GM12878 (cell line): Measurements from ENCODE around the gene SERPINB8. TPM values are rescaled to one million over a fixed set of nuclear protein-coding genes. Genes with fewer than 3 reads are reported as not detected.
A peak's percentile ranks its signal among the peaks of the same experiment; 100 is the strongest.

Experiments used
- E2F4 ChIP-seq: IDR thresholded peaks from 2 replicates; pipeline ENCODE4 v1.6.1; 2012; ENCODE audit warnings: low read depth, low read length, improper control_type of control experiment
- EP300 ChIP-seq, 2 experiments: fragments of 150-350 bp in 1 of 2; IDR thresholded peaks; 2 replicates each; pipeline ENCODE4 v1.6.1; 2011 to 2012; ENCODE audit warnings: low read depth in 2 of 2, low read length in 2 of 2, borderline replicate concordance in 1 of 2, improper control_type of control experiment in 1 of 2, inconsistent platforms in 1 of 2; ENCODE audit not compliant: control insufficient read depth in 1 of 2
- ETV6 ChIP-seq, 2 experiments: fragments of 450-650 bp in 1 of 2; IDR thresholded peaks in 1 of 2; conservative IDR thresholded peaks in 1 of 2; 2 replicates each; pipeline ENCODE4 v1.6.1; 2014; ENCODE audit warnings: antibody characterized with exemption in 1 of 2, borderline replicate concordance in 1 of 2, low read depth in 1 of 2, mild to moderate bottlenecking in 1 of 2, moderate library complexity in 1 of 2
- GABPA ChIP-seq: IDR thresholded peaks from 2 replicates; pipeline ENCODE4 v1.6.1; 2014; ENCODE audit warnings: antibody characterized with exemption, low read depth, mild to moderate bottlenecking, inconsistent platforms
- HCFC1 ChIP-seq: fragments of 150-350 bp; IDR thresholded peaks from 2 replicates; pipeline ENCODE4 v1.6.1; 2014; ENCODE audit warnings: low read length
- IKZF1 ChIP-seq: fragments of 450-650 bp; conservative IDR thresholded peaks from 2 replicates; pipeline ENCODE4 v1.6.1; 2017; ENCODE audit warnings: antibody characterized with exemption, mild to moderate bottlenecking
- IRF3 ChIP-seq: fragments of 450-650 bp; IDR thresholded peaks from 2 replicates; pipeline ENCODE4 v1.6.1; 2014; ENCODE audit warnings: mild to moderate bottlenecking
- IRF5 ChIP-seq: fragments of 450-650 bp; IDR thresholded peaks from 2 replicates; pipeline ENCODE4 v1.6.1; 2017; ENCODE audit warnings: borderline replicate concordance
- JUNB ChIP-seq: IDR thresholded peaks from 2 replicates; pipeline ENCODE4 v1.6.1; 2016; ENCODE audit warnings: antibody characterized with exemption, mild to moderate bottlenecking
- JUND ChIP-seq: IDR thresholded peaks from 2 replicates; pipeline ENCODE4 v1.6.1; 2012; ENCODE audit warnings: low read depth, mild to moderate bottlenecking, low read length, improper control_type of control experiment, moderate library complexity
- MXI1 ChIP-seq: fragments of 150-350 bp; IDR thresholded peaks from 2 replicates; pipeline ENCODE4 v1.6.1; 2011; ENCODE audit warnings: low read depth, mild to moderate bottlenecking, inconsistent platforms, low read length, improper control_type of control experiment
- MYC ChIP-seq: IDR thresholded peaks from 2 replicates; pipeline ENCODE4 v1.6.1; 2011; ENCODE audit warnings: mild to moderate bottlenecking, low read length, moderate library complexity, inconsistent platforms; ENCODE audit not compliant: insufficient read depth, insufficient replicate concordance, insufficient read length, severe bottlenecking
- NR2C1 ChIP-seq: fragments of 450-650 bp; IDR thresholded peaks from 2 replicates; pipeline ENCODE4 v1.6.1; 2017; ENCODE audit warnings: antibody characterized with exemption, mild to moderate bottlenecking, moderate library complexity
- PKNOX1 ChIP-seq: fragments of 450-650 bp; IDR thresholded peaks from 2 replicates; pipeline ENCODE4 v1.6.1; 2016; ENCODE audit warnings: mild to moderate bottlenecking
- POLR2A ChIP-seq: IDR thresholded peaks from 2 replicates; pipeline ENCODE4 v1.6.1; 2011; ENCODE audit warnings: low read depth, mild to moderate bottlenecking, low read length
- REST ChIP-seq: IDR thresholded peaks from 2 replicates; pipeline ENCODE4 v1.6.1; 2012; ENCODE audit warnings: mild to moderate bottlenecking, low read depth, low read length
- RUNX3 ChIP-seq: IDR thresholded peaks from 2 replicates; pipeline ENCODE4 v1.6.1; 2012; ENCODE audit warnings: low read length, inconsistent platforms
- SIN3A ChIP-seq: IDR thresholded peaks from 2 replicates; pipeline ENCODE4 v1.6.1; 2012; ENCODE audit warnings: low read depth, low read length, improper control_type of control experiment
- SMC3 ChIP-seq: IDR thresholded peaks from 2 replicates; pipeline ENCODE4 v1.6.1; 2011; ENCODE audit warnings: low read length, improper control_type of control experiment, borderline replicate concordance
- TCF7 ChIP-seq: IDR thresholded peaks from 2 replicates; pipeline ENCODE4 v1.6.1; 2014; ENCODE audit warnings: antibody characterized with exemption, borderline replicate concordance
- YY1 ChIP-seq: IDR thresholded peaks from 2 replicates; pipeline ENCODE4 v1.6.1; 2011; ENCODE audit warnings: low read depth, mild to moderate bottlenecking, low read length
- ZNF622 ChIP-seq: fragments of 450-650 bp; IDR thresholded peaks from 2 replicates; pipeline ENCODE4 v1.6.1; 2017; ENCODE audit warnings: mild to moderate bottlenecking, inconsistent platforms
- polyA plus RNA-seq, 11 experiments: library from polyadenylated mRNA; depleted of rRNA in 4 of 11; unstranded in 6 of 11; stranded (reverse) in 5 of 11; fragments of >200 nt; fragmentation: Nextera tagmentation in 4 of 11; fragmentation: Illumina TruSeq in 1 of 11; extraction: Ambion mirVana in 4 of 11; extraction: Trizol in 1 of 11; gene quantifications; 1 replicate in 1 of 11; 2 replicates in 10 of 11; pipeline versions ENCODE4 v1.2.1 to v1.2.3, GENCODE V29; 2011 to 2016; ENCODE audit warnings: inconsistent platforms in 2 of 11, missing spikeins in 2 of 11, low read depth in 1 of 11
- total RNA-seq, 4 experiments: library from RNA; depleted of rRNA in 3 of 4; stranded (reverse); fragments of >200 nt in 3 of 4; fragmentation: Illumina TruSeq in 1 of 4; extraction: Trizol in 1 of 4; gene quantifications; 2 replicates each; pipeline versions ENCODE4 v1.2.1 to v1.2.3, GENCODE V29; 2013 to 2021

Gene SERPINB8
- total and polyA plus RNA-seq, 10 of the 15 experiments (the other 5 are each of a cell fraction or from before 2014, with no cell fraction given): 8.1 to 31.5 (median 16.7) TPM

- TF ChIP-seq TCF7 (no peak), REST (no peak), MXI1 (no peak), IRF3 (no peak), MYC (no peak), NR2C1 (no peak), EP300 (IDR thresholded peaks at IDR 0.05; ENCODE audit: borderline replicate concordance in 1 of 2, control insufficient read depth in 1 of 2, low read depth in 2 of 2, low read length in 2 of 2) (no peak), JUND (no peak), SMC3 (0 out of 2 replicates have a peak, but pooled peaks have one; percentile 8), IRF5 (no peak), GABPA (peak; percentile 66; the same call in 1 of the 2 replicates), ZNF622 (no peak), SIN3A (no peak), HCFC1 (0 out of 2 replicates have a peak, but pooled peaks have one; percentile 34), PKNOX1 (peak; percentile 76), YY1 (peak; percentile 31), RUNX3 (peak; percentile 31), E2F4 (no peak), POLR2A (peak; percentile 85), JUNB (peak; percentile 22; the same call in 1 of the 2 replicates), ETV6 (conservative IDR thresholded peaks at IDR 0.05 in 1 of 2, IDR thresholded peaks at IDR 0.05 in 1 of 2; ENCODE audit: borderline replicate concordance in 1 of 2, low read depth in 1 of 2) (0 out of 4 replicates have a peak, but pooled peaks of 1 of the 2 experiments have one; percentile 30), IKZF1 (peak; percentile 90)
Measured at GRCh38 chr18:63969942-63970808, at the start of gene SERPINB8 (continued).
